Measurements from ENCODE around the gene ATAD3B.

DNA sequence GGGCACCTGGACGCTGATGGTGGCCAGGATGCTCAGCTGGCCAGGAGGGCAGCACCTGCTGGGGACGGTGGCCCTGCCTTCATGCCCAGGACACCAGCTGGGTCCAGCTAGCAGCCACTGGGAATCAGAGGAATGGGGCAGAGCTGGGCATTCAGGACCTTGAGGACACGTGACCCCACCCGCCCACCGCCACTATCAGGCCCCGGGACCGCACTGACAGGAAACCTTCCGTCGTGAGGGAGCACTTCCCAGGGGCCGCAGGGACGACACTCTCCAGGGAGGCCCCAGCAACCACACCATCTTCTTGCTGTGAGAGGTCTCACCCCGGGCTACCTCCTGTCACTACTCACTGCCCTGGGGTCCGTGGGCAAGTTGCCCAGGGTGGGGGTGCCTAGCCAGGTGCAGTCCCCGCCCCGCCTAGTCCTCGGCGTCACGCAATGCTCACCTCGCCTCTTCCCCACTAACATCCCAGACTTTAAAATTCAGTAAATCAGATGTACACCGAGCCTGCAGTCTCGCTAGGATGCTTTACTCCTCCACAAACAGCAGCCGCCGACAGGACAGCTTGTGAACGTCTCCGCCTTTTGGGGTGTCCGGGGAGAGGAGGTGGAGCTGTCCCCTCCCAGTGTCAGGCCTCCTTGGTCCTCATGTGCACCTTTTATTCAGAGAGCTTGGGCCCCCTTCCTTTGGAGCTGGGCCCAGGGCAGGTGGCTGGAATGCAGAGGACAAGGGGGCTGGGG is 31.1 kb upstream of the ATAD3B start:
- TF ChIP-seq, protein P1, sequence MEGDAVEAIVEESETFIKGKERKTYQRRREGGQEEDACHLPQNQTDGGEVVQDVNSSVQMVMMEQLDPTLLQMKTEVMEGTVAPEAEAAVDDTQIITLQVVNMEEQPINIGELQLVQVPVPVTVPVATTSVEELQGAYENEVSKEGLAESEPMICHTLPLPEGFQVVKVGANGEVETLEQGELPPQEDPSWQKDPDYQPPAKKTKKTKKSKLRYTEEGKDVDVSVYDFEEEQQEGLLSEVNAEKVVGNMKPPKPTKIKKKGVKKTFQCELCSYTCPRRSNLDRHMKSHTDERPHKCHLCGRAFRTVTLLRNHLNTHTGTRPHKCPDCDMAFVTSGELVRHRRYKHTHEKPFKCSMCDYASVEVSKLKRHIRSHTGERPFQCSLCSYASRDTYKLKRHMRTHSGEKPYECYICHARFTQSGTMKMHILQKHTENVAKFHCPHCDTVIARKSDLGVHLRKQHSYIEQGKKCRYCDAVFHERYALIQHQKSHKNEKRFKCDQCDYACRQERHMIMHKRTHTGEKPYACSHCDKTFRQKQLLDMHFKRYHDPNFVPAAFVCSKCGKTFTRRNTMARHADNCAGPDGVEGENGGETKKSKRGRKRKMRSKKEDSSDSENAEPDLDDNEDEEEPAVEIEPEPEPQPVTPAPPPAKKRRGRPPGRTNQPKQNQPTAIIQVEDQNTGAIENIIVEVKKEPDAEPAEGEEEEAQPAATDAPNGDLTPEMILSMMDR (IDR thresholded peaks at IDR 0.05): no peak
- no peak for TF ChIP-seq POLR2A (IDR thresholded peaks at IDR 0.05)
- TF ChIP-seq POLR2AphosphoS5 (IDR thresholded peaks at IDR 0.05): no peak

Data from transverse colon (tissue), 4 donors.